ENCODE measurements around the gene LTC4S.
A peak's percentile ranks its signal among the peaks of the same experiment; 100 is the strongest.

Gene LTC4S

DNA sequence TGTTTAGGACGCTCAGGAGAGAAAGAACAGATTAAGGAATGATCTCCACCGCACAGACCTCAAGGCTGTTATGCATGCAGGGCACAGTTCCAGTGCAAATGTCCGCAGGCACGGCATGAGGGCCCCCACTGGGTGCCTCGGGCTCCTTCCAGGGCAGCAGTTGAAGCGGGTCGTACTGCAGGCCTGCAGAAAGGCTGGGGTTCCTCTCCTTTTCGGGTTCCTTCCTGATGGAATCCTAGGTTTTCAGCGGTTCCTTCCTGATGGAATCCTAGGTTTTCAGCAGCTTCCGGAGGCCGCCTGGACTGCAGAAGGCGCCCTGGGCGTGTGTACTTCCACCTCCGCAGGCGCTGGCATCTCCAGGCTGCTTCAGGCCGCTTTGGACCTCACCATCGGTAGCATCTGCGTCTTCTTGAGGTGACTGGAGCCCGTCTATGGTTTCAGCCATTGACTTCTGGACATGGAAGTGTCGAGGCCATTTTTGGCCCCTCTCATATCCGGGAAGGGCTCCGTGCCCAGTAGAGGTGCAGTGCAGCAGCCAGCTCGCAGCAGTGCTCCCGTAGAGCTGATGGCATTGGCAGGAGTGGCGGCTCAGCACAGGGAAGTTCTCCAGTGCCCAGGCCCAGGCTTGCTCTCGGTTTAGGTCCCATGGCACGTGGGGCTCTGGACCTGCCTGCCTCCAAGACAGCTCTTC, 18.5 kb downstream of the LTC4S start:
- DNase-seq (ENCODE audit: low spot score) = no peak

- DNase-seq (ENCODE audit: low spot score) = no peak
These were observed 19.3 kb downstream of the LTC4S start for GRCh38 chr5:179812997-179813607.

DNA sequence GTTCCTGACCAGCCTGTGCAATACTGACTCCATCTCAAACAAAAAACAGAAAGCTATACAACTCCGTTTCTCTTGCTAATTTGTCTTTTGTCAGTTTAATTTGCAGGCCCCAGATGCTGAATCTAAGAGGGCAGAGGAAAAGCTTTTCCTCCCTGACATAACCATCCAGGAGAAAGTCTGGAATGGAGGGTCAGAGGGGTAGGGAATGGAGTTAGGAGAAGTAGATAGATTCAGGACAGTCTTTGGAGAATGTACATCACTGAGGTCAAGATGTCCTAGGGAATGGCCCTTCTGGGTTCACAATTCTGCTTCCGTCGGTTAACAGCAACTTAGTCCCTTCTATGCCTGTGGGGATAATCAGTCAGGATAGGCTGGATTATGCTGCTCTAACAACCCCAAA, 20.3 kb downstream of the LTC4S start:
- DNase-seq (ENCODE audit: low spot score) = no peak

GRCh38 chr5:179815491-179816249, 21.9 kb downstream of the LTC4S start:
- DNase-seq (ENCODE audit: low spot score) = no peak

GRCh38 chr5:179816401-179816795, 22.6 kb downstream of the LTC4S start:
- DNase-seq (ENCODE audit: low spot score) = no peak

- no peak for DNase-seq (ENCODE audit: low spot score)
These were observed 23.1 kb downstream of the LTC4S start for GRCh38 chr5:179816796-179817469.

DNA sequence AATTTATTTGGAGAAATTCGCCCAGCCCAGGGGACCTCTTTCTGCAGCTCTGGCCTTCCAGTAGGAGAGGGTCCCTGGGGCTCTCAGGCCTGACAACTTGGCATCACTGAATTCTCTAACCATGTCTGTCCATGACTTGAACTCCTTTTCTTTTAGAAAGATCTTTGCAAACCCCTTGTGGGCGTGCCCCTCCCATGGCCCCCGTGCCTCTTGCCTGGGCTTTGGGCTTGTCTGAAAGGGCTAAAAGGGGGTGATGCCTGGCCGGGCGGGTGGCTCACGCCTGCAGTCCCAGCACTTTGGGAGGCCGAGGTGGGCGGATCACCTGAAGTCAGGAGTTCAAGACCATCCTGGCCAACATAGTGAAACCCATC, 23.7 kb downstream of the LTC4S start:
- no peak for DNase-seq (ENCODE audit: low spot score)

- no peak for DNase-seq (ENCODE audit: low spot score)
These were observed 24.3 kb downstream of the LTC4S start for GRCh38 chr5:179817890-179818745.

DNA sequence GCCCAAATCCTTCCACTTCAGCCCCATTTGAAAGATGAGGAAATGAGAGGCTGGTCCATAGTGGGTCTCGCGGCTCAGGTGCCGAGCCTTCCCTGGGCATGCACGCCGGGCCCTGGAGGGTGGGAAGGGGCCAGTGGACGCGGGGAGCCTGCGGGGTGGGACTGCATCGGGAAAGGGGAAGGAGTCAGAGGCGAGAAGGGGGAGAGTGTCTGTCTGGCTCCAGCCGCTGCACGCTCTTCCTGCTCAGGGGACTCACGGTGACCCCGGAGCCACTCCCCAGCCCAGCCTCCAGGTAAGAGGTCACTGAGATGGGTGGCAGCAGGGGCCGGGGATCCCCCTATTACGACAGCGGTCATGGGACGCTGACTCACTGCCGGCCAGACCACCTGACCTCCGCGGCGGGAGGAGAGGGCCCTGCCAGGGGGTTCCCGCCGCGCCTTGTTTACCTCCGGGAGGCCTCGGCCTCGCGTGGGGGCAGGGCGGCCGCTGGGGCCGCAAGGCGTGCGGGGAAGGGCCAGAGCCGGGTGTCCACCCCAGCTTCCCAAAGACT, 25.0 kb downstream of the LTC4S start:
- peak; percentile 98 for DNase-seq (ENCODE audit: low spot score)

DNA sequence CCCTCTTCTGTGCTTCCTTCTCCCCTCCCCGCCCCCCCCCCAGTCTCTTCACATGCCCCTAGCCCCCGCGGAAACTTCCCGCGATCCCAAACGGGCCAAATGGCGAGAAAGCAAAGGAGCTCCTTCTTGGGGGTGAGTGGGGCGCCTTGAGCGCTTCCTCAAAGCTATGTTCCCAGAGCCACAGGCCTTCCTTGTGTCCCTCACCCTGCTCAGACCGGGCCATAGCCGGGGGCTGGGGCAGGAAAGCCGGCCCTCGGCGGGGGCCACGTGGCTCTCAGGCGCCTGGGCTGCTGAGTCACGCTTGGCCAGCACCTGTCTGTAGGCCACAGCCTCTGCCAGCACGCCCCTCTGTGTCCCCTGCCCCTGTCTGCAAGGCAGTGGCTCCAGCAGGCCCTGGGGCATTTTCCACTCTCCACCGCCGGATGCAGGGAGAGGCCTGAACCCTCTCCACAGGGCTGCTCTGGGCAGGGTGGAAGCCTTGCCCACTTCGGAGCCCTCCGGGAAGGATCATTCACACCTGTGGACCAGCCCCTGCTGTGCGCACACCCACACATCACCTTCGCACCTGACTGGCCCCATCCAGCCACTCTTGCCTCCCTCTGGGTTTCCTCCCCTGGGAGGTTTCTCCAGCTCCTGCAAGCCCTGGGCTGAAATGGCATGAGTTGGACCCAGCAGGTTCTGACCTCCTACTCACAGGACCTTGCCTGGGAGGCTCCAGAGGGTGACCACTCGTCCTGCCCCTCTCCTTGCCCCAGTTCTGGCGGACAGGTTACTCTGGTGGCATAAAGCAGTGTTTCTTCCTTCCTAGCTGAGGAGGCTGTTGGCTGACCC, 25.7 kb downstream of the LTC4S start:
- peak; percentile 83 for DNase-seq (ENCODE audit: low spot score)

DNA sequence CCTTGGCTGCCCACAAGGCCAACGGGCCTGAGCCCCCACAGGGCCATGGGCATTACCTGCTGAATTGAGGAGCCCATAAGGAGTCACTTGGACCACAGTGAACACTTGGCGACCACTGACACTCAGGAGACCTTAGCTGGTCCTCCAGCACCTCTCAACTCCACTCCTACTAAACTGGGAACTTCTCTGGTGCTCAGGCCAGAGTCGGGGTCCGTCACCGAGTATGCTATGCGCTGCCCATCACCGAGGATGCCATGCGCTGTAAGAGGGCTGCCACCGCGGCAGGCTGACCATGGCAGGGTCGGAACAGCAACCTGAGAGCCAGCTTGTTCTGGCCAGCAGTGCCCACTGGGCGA, 26.3 kb downstream of the LTC4S start:
- DNase-seq (ENCODE audit: low spot score) = no peak

DNA sequence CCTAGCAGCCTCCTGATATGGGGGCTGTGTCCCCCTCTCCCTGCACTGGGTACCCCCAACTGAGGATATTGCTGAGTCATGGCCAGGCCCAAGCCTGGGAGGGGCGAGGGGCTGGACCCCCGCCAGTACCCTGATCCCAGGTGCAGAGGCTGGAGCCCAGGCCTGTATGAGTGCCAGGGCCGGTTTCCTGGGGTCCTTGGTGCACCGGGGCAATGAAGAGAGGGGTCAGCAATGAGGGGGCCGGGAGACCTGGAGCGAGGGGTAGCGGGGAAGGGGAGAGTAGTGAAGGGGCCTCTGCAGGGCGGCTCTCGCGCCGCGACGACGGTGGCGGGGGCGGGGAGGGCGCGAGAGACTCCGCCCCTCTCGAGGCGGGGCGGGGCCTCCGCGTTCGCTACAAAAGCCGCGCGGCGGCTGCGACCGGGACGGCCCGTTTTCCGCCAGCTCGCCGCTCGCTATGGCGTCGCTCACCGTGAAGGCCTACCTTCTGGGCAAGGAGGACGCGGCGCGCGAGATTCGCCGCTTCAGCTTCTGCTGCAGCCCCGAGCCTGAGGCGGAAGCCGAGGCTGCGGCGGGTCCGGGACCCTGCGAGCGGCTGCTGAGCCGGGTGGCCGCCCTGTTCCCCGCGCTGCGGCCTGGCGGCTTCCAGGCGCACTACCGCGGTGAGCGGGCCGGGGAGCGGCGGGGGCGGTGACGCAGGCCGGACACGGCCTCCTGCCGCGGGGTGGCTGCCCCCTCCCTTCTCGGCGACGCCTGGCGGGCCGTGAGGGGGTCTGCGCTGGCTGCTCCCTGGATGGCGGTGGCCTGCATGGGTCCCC, 26.9 kb downstream of the LTC4S start, which contains the start of gene SQSTM1:
TSS of gene SQSTM1 (plus strand) at position 423 of the 815 bp plus-strand sequence. CDS start at position 455, 32 bp downstream.
- peak; percentile 81 for DNase-seq (ENCODE audit: low spot score)

- DNase-seq (ENCODE audit: low spot score) = peak; percentile 92
These were observed 27.7 kb downstream of the LTC4S start for GRCh38 chr5:179821298-179822058.

DNA sequence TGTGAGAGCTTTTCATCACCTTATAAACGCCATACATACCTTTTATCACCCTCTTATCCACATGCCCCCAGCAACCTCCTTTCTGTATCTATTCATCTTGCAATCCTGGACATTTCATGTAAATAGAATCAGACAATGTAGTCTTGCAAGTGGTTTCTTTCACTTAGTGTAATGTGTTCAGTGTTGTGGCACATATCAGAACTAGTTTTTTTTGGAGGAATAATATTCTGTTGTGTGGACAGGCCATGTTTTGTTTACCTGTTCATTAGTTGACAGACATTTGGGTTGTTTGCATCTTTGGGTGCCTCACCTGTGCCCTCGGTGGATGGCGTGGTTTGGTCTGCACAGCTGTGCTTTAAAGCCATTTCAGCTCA, 28.3 kb downstream of the LTC4S start:
- DNase-seq (ENCODE audit: low spot score) = peak; percentile 36

- DNase-seq (ENCODE audit: low spot score) = no peak
These were observed 28.7 kb downstream of the LTC4S start for GRCh38 chr5:179822444-179822990.

DNA sequence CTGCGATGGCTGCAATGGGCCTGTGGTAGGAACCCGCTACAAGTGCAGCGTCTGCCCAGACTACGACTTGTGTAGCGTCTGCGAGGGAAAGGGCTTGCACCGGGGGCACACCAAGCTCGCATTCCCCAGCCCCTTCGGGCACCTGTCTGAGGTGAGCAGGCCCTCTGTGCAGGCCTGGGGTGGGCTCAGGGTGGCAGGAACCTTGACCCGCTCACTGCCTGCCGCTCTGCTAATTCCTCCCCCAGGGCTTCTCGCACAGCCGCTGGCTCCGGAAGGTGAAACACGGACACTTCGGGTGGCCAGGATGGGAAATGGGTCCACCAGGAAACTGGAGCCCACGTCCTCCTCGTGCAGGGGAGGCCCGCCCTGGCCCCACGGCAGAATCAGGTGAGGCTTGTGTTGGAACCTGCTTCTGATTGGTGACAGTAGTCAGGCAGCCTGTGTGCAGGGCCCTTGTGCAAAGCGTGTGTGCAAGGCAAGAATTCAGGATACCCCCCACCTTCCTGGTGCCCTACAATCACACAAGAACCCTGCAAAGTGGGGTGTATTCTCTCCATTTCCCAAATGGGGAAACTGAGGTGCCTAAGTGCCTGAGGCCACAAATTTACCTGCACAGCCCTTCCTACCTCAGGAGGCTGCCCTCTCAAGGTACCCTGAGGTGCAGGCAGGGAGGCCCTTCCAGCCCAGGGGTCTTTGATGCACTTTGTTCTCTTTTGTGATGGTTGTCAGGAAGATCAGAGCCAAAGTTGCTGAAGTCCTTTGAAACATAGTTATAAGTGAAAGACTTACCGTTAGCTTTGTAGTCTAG, 30.4 kb downstream of the LTC4S start:
- DNase-seq (ENCODE audit: low spot score) = no peak

- no peak for DNase-seq (ENCODE audit: low spot score)
These were observed 30.9 kb downstream of the LTC4S start for GRCh38 chr5:179824745-179825112.

DNA sequence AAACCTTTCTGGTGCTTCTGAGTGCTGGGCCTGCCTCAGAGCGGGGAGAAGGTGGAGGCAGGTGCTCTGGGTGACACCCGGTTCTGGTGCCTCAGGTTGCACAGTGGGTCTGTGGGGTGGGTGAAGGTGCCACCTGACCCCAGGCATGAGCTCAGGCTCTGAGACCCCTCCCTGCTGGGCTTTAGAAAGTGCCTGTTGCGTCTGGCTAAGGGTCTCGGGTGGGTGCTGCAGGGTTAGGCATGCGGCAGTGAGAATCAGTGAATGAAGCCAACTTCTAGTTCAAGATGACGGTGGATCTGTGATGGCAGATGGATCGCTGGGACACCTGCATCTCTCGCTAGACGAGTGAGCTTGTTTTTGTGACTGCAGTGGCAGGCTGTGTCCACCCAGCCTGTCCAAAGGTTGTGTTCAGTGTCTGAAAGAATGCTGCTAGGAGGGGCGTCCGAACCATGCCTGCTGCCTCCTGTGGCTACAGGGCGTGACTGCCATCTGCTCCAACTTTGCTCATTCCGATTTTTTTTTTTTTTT, 31.9 kb downstream of the LTC4S start:
- DNase-seq (ENCODE audit: low spot score) = no peak
